GM10266 (cell line): ENCODE data around the gene ITFG1.

Source experiments
- DNase-seq: peaks from one replicate; pipeline ENCODE4 v3.0.0; 2012; ENCODE audit errors: extremely low spot score
- TF ChIP-seq, protein P1 (sequence below): IDR thresholded peaks from 2 replicates; pipeline ENCODE4 v1.5.1; 2012; ENCODE audit warnings: mild to moderate bottlenecking, low read depth; ENCODE audit not compliant: control insufficient read depth, insufficient read depth; ENCODE audit errors: missing control alignments

ITFG1 gene

DNA sequence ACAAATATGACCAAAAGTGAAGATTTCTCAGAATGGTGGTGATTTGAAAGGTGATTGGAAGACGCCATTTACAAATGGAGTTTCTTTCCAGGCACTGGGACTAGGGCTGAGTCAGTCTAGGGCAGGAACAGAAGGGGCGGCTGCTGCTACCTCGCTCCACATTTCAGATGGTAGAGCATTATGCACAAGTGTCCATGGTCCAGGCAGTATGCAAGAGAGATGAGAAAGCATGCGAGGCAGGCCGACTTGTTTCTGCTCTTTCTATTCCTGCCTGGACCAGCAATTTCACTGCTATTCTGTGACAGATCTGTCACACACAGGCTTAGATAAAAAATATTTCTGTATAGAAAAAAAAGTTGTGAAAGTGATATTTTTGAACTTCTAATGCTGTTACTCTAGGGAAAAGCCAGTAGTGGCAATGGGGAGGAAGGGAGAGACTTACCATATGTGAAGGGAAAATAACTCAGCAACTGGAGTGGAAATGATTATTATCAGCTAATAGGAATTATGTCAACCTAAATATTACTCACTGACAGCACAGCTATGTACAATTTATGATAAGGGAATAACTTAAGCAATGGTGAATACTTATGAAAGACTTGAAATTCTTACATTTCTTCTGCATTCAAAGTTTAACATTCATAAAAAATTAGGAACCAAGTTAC is 182.4 kb downstream of the ITFG1 start:
- TF ChIP-seq, protein P1, sequence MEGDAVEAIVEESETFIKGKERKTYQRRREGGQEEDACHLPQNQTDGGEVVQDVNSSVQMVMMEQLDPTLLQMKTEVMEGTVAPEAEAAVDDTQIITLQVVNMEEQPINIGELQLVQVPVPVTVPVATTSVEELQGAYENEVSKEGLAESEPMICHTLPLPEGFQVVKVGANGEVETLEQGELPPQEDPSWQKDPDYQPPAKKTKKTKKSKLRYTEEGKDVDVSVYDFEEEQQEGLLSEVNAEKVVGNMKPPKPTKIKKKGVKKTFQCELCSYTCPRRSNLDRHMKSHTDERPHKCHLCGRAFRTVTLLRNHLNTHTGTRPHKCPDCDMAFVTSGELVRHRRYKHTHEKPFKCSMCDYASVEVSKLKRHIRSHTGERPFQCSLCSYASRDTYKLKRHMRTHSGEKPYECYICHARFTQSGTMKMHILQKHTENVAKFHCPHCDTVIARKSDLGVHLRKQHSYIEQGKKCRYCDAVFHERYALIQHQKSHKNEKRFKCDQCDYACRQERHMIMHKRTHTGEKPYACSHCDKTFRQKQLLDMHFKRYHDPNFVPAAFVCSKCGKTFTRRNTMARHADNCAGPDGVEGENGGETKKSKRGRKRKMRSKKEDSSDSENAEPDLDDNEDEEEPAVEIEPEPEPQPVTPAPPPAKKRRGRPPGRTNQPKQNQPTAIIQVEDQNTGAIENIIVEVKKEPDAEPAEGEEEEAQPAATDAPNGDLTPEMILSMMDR = no peak
- no peak for DNase-seq

DNA sequence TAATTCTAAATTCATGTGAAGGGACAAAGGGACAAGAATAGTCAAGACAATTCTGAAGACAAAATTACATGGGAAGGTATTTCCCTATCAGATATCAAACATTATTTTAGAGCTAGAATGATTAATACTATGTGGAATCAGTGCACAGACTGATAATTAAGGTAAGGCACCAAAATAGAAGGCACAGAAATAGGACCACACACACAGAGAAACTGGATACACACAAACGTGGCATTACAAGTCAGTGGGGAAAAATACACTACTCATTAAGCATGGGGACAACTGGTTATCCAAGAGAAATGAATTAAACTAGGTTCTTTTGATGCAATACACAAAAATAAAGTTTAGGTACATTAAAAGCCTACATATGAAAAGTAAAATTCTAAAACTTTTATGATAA is 184.3 kb downstream of the ITFG1 start:
- TF ChIP-seq, protein P1 = no peak
- no peak for DNase-seq

DNA sequence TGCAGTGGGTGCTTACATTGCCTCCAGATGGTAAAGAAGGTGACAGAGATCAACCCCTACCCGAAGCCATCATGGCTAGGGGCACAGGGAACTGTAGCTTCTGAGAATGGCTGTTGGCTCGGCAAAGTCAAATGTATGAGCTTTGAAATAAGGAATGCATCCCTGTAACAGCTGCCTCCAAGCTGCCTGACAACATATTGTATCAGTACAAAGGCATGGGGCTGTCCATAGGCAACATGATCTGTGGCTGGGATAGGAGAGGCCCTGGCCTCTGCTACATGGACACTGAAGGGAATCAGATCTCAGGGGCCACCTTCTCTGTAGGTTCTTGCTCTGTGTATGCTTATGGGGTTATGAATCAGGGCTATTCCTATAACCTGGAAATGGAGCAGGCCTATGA is 197.9 kb downstream of the ITFG1 start:
- DNase-seq = no peak
- TF ChIP-seq, protein P1 = no peak

DNA sequence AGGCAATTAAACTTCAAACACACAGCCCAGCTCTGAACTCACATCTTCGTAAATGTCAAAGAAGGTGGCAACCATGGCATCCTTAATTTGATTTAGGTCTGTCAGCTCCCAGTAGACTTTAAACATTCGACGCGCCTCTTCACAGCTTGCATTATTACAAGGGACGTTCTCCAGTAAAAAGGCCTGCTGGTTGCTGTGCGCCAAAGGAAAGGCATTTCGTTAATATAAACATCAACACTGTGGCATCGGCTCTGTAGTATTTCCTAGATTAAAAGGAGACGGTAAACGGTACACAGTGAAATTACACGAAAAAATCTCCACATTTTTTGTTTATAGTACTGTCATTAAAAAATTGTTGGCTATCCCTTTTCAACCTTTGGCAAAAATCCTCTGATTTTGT is 200.4 kb downstream of the ITFG1 start:
- TF ChIP-seq, protein P1 = no peak
- no peak for DNase-seq

DNA sequence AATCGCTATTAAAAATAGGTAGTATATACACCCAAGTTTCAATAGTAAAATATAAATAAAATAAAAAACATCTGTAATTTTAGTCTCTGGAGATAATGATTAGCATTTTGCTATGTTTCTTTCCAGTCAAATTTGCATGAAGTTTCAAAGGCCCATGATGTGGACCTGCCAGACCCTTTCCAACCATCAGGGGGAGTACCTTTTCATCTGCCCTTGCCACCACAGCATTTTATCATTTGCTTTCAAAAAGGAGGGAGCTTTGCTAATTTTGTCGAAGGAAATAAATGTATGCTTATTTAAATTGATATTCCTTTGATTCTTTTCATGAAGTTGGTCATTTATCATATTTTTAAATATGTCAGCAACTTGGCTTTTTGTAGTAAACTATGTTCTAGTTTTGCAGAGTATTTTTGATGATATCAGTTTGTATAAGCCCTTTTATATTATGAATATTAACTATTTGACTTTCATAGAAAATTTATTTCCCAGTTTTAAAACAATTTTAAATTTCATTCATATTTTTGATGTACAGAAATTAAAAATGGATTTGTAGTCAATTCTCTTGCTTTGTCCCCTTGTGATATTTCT is 201.9 kb downstream of the ITFG1 start:
- DNase-seq = no peak
- TF ChIP-seq, protein P1 = peak; percentile 52

DNA sequence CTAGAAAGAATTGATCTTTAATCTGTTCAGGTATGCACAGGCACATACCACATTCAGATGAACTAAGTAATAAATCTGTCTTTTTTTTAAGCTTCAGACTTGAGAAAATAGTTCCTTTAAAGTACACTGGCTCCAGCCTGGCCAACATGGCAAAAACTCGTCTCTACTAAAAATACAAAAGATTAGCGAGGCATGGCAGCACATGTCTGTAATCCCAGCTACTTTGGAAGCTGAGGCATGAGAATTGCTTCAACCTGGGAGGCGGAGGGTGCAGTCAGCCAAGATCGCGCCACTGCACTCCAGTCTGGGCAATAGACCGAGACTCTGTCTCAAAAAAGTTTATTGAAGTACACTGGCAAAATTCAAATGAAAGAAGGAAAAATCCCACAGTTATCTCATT is 206.1 kb downstream of the ITFG1 start:
- TF ChIP-seq, protein P1 = no peak
- no peak for DNase-seq

DNA sequence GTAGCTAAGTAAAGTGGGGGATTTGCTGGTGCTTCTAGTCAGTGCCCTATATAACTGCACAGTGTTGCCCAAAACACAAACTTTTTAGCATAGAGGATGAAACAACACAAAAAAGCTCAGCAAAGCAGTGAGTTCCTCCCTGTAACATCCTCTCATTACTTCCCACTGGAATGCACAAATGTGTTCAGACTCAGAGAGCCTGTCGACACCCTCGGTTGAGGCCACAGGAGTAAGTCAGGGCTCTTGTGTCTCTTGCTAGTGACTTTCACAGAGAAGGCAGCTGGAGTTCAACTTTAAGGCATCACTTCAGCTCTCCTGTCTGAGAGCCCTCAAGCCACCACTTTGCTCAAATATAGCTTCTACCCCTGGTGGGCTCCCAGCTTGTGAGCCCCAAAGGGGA is 209.9 kb downstream of the ITFG1 start:
- TF ChIP-seq, protein P1 = no peak
- no peak for DNase-seq
